Mucosa of descending colon (tissue), 3 donors: Measurements from ENCODE around the gene ZNF835. TPM values are rescaled to one million over a fixed set of nuclear protein-coding genes. Genes with fewer than 3 reads are reported as not detected.
A peak's percentile ranks its signal among the peaks of the same experiment; 100 is the strongest.

Experiments used
- ATAC-seq: fragments of 200-7000 bp; cut with Tn5 transposase; one replicate; pipeline ENCODE4 v1.9.1; 2020; ENCODE audit warnings: mild to moderate bottlenecking, moderate library complexity
- DNase-seq, 3 donors: peaks; one replicate each; pipeline ENCODE4 v3.0.0-alpha.2; 2020
- H3K36me3 ChIP-seq: fragments of 200-600 bp; one replicate; pipeline ENCODE4 v1.8.0; 2021; ENCODE audit warnings: low read depth, mild to moderate bottlenecking
- H3K4me1 ChIP-seq: fragments of 200-600 bp; one replicate; pipeline ENCODE4 v1.8.0; 2021; ENCODE audit warnings: low read depth, mild to moderate bottlenecking
- H3K4me3 ChIP-seq: fragments of 200-600 bp; one replicate; pipeline ENCODE4 v1.8.0; 2021; ENCODE audit warnings: mild to moderate bottlenecking
- H3K9me3 ChIP-seq: fragments of 200-600 bp; one replicate; pipeline ENCODE4 v1.8.0; 2021; ENCODE audit warnings: mild to moderate bottlenecking
- CTCF ChIP-seq: fragments of 200-600 bp; IDR thresholded peaks from one replicate; pipeline ENCODE4 v1.8.0; 2022; ENCODE audit warnings: antibody characterized with exemption, mild to moderate bottlenecking
- intact Hi-C, 2 donors: fragments of 100-400 bp; cut with DNase I in 1 of 2; cut with micrococcal nuclease in 1 of 2; formaldehyde crosslinking; loops; one replicate each; pipeline versions ENCODE4 v1.11.0 to v1.11.1; 2022; cut with DNase I, micrococcal nuclease
- long read RNA-seq, 2 donors: library from polyadenylated mRNA; unstranded; transcript quantifications; one replicate each; pipeline ENCODE4 v2.0.0, GENCODE V29; 2019 to 2021
- total RNA-seq, 3 donors: library from RNA; stranded (reverse); fragmentation: NEBNext Ultra II Directional in 2 of 3; extraction: Animal tissue kit (Norgen Biotek cat#: 25700) in 2 of 3; gene quantifications; one replicate each; pipeline versions ENCODE4 v1.2.1 to v1.2.4, GENCODE V29; 2021 to 2023
- donor health status: DM: no; HTN: no; CAD: no; lungs with moderate emphysema.
- donor health status: DM: no; HTN: no; CAD: no.
- donor health status: DM: no; HTN: yes; CAD: no.

Gene ZNF835
- 1 to 10 TPM in 1 of 3 donors, under 1 TPM in 2; 0.72 to 9.1 (median 0.77) TPM for total RNA-seq
- long read RNA-seq, donor 1, transcript ZNF835-201 (2 exons, 3,450 nt) = major isoform, 7 of 11 reads
- long read RNA-seq, donor 1, partial matches to known transcripts = 0 of 11 reads
- long read RNA-seq, donor 1, other reads (novel, unspliced or antisense) = 1 of 11 reads
- long read RNA-seq, donor 2 = 0 reads

DNA sequence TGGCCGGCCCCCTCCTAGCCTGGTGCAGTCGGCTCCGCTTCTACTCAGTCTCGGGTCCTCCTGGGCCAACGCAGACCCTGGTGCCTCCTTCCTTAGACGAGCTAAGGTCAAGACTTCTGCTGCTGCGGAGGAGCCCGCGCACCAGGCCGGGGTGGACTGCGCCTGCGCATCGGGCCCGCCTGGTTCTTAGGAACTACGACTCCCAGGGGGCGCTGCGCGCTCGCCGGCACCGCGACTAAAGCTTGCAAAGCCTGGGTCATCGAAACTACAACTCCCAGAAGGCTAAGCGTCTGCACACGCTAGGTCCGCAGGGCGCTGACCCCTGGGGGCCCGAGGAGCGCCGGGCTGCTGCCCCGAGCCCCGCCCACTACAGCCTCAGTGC, at the start of gene ZNF835:
TSS of gene ZNF835 (minus strand) at position 145 of the 382 bp plus-strand sequence. CDS start 6,559 bp downstream, outside the sequence.
- H3K9me3 ChIP-seq = peaks cover 69% of the 10 kb centered on the region
- intact Hi-C loops = no loop called here

GRCh38 chr19:56720281-56720680, 48.7 kb upstream of the ZNF835 start:
- no peaks in the 10 kb centered on the region for H3K36me3 ChIP-seq
- no peak overlapping the region for H3K4me3 ChIP-seq
- ATAC-seq = no peak
- intact Hi-C loops = no loop called here
- no peak for TF ChIP-seq CTCF
- no peak for DNase-seq
- peaks cover 48% of the 10 kb centered on the region for H3K9me3 ChIP-seq
- no peaks in the 10 kb centered on the region for H3K4me1 ChIP-seq

More for the DNA sequence above, at the start of gene ZNF835:
- Histone ChIP-seq H3K4me1 (peaks cover 5% of the 10 kb centered on the region), H3K36me3 (no peaks in the 10 kb centered on the region), H3K4me3 (peak within 1 kb of the TSS; percentile 17)
- ATAC-seq (peak; percentile 76), DNase-seq (peak; percentile 84 to 89 (median 84))
- no peak for TF ChIP-seq CTCF

DNA sequence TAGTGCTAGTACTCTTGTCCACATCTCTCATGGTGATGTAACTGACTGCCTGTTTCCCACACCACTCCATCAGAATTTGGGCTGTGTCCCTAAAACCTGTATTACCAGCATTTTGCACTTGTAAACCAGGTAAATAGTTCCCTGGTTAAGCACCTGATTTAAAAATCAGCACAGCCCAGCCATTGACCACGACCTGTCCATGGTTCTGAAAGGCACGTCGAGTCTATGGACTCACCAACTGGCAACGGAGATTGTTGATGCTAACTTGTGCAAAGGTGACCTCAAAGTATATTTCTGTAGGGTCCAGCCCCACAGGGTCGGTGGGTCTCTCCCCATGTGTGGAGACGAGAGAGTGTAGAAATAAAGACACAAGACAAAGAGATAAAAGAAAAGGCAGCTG, 46.7 kb upstream of the ZNF835 start:
- Histone ChIP-seq H3K4me1 (no peaks in the 10 kb centered on the region), H3K4me3 (no peak overlapping the region), H3K9me3 (peaks cover 46% of the 10 kb centered on the region), H3K36me3 (no peaks in the 10 kb centered on the region)
- DNase-seq = no peak
- intact Hi-C loops = no loop called here
- no peak for ATAC-seq
- TF ChIP-seq CTCF = no peak

DNA sequence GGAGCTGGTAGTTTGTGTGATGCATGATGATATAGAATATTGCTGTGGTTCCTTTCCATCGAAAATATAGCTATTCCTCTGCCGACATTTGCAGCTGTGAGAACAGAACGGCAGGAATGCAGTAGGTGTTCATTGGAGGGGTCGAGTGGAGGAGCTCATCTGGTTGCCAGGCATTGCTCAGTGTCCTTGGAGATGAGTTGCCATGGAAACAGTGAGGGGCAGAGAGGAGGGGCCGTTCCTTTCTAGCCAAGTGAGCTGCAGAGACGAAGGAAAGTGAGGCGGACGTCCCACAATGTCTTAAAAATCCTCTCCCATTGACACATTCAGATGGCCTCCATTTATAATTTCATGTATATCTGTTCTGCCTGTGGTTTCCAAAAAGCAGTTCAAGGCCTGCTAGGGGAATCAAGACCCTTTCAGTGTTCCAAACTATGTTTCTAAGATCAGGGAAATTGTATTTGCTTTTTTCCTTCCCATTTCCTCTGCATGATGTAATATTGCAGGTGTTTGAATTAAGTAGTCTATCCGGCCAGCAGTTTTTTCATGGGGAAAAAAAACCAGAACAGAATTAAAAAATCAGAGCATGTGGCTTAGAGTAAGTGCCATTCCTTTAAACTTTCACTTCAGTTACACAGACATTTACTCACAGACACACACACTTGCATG, 41.2 kb upstream of the ZNF835 start:
- DNase-seq (no peak), ATAC-seq (no peak)
- Histone ChIP-seq H3K9me3 (peaks cover 71% of the 10 kb centered on the region), H3K4me1 (no peaks in the 10 kb centered on the region), H3K4me3 (no peak overlapping the region), H3K36me3 (no peaks in the 10 kb centered on the region)
- no peak for TF ChIP-seq CTCF
- intact Hi-C loops = no loop called here

DNA sequence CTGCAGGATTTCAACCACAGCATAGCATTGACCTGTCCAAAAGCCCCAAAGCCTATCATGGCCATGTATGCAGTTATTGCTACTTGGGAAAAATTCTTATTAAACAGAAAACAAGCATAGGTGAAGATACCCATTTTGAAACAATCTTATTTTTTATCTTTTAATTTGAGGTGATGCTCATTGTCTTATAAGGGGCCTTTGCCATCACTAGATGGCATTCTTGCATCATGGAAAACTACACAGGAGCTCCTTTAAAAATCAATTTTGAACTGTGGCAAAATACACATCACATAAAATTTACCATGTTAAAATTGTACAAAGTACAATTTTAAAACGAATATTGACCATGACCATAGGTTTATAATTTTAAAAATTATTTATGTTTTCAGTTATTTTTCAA, 38.9 kb upstream of the ZNF835 start:
- no peak for ATAC-seq
- intact Hi-C loops = no loop called here
- peaks cover 65% of the 10 kb centered on the region for H3K9me3 ChIP-seq

More for the DNA sequence above, 38.9 kb upstream of the ZNF835 start:
- Histone ChIP-seq H3K36me3 (no peaks in the 10 kb centered on the region), H3K4me3 (no peak overlapping the region), H3K4me1 (no peaks in the 10 kb centered on the region)
- no peak for TF ChIP-seq CTCF
- DNase-seq = no peak
